C4-2B (cell line): ENCODE data around the gene ASIC2.

Source experiments
- CTCF ChIP-seq: fragments of 450-650 bp; conservative IDR thresholded peaks from 2 replicates; pipeline ENCODE4 v1.5.1; 2017; ENCODE audit warnings: mild to moderate bottlenecking
- ZFX ChIP-seq: fragments of 450-650 bp; IDR thresholded peaks from 2 replicates; pipeline ENCODE4 v1.6.1; 2017

- TF ChIP-seq CTCF (no peak), ZFX (no peak)
Observed at GRCh38 chr17:33192951-33193911, 99.9 kb downstream of the ASIC2 start.
